HK-2 (cell line): ENCODE results near the gene C5AR1.
"Not testable (repeated sequence)": the region's sequence is repeated elsewhere in the genome, so short reads cannot be mapped to it uniquely, and the experiment has no call there.

Experiments used
- DNase-seq: peaks from one replicate; pipeline ENCODE4 v3.0.0-alpha.2; 2018; ENCODE audit not compliant: unreplicated experiment

C5AR1 gene

GRCh38 chr19:47331931-47332547 lies 22.4 kb downstream of the C5AR1 start, which contains the start of gene C5AR2:
C5AR2 (plus strand) TSS chr19:47332175; CDS start chr19:47340800, 8,625 bp downstream.
- DNase-seq = no peak

- not testable (repeated sequence) for DNase-seq
Measured at GRCh38 chr19:47336765-47337718, 27.4 kb downstream of the C5AR1 start.

GRCh38 chr19:47339196-47339880 lies 29.7 kb downstream of the C5AR1 start:
- DNase-seq = no peak

GRCh38 chr19:47340477-47341208 lies 31.0 kb downstream of the C5AR1 start:
- DNase-seq = no peak

- no peak for DNase-seq
Measured at GRCh38 chr19:47341734-47342133, 32.1 kb downstream of the C5AR1 start.

GRCh38 chr19:47343194-47343802 lies 33.6 kb downstream of the C5AR1 start:
- no peak for DNase-seq

- DNase-seq = no peak
Measured at GRCh38 chr19:47344425-47344824, 34.8 kb downstream of the C5AR1 start.

- not testable (repeated sequence) for DNase-seq
Measured at GRCh38 chr19:47346024-47346423, 36.4 kb downstream of the C5AR1 start.

GRCh38 chr19:47348819-47349795 lies 39.4 kb downstream of the C5AR1 start, which contains the start of gene DHX34:
DHX34 (plus strand) TSS chr19:47349315; CDS start chr19:47353031, 3,716 bp downstream.
- DNase-seq = peak; percentile 99

- no peak for DNase-seq
Measured at GRCh38 chr19:47350630-47351029, 41.0 kb downstream of the C5AR1 start.

- DNase-seq = no peak
Measured at GRCh38 chr19:47351548-47351947, 41.9 kb downstream of the C5AR1 start.

- no peak for DNase-seq
Measured at GRCh38 chr19:47352095-47352494, 42.4 kb downstream of the C5AR1 start.

GRCh38 chr19:47353307-47353712 lies 43.6 kb downstream of the C5AR1 start:
- no peak for DNase-seq

GRCh38 chr19:47356900-47357299 lies 47.2 kb downstream of the C5AR1 start:
- DNase-seq = no peak

GRCh38 chr19:47357788-47358680 lies 48.4 kb downstream of the C5AR1 start:
- DNase-seq = no peak

- DNase-seq = no peak
Measured at GRCh38 chr19:47358936-47359335, 49.3 kb downstream of the C5AR1 start.

- DNase-seq = no peak
Measured at GRCh38 chr19:47362321-47362720, 52.7 kb downstream of the C5AR1 start.

- peak; percentile 21 for DNase-seq
Measured at GRCh38 chr19:47363758-47364531, 54.3 kb downstream of the C5AR1 start.
